ENCODE results near the gene TRAK1.
A peak's percentile ranks its signal among the peaks of the same experiment; 100 is the strongest.

TRAK1 gene

GRCh38 chr3:42078677-42079076 lies 12.5 kb upstream of the TRAK1 start:
- no peak for TF ChIP-seq CTCF (conservative IDR thresholded peaks at IDR 0.05; ENCODE audit: low read depth, low read length)
- H3K4me3 ChIP-seq (ENCODE audit: low read length), result no peak overlapping the region
- no peak for DNase-seq (ENCODE audit: low read depth)

GRCh38 chr3:42079701-42080452 lies 11.3 kb upstream of the TRAK1 start:
- no peak overlapping the region for H3K4me3 ChIP-seq (ENCODE audit: low read length)
- no peak for DNase-seq (ENCODE audit: low read depth)
- no peak for TF ChIP-seq CTCF (conservative IDR thresholded peaks at IDR 0.05; ENCODE audit: low read depth, low read length)

- no peak overlapping the region for H3K4me3 ChIP-seq (ENCODE audit: low read length)
- peak; percentile 66 for DNase-seq (ENCODE audit: low read depth)
- no peak for TF ChIP-seq CTCF (conservative IDR thresholded peaks at IDR 0.05; ENCODE audit: low read depth, low read length)
Observed at GRCh38 chr3:42080453-42080872, 10.7 kb upstream of the TRAK1 start.

GRCh38 chr3:42081838-42082473 lies 9.2 kb upstream of the TRAK1 start:
- no peak for TF ChIP-seq CTCF (conservative IDR thresholded peaks at IDR 0.05; ENCODE audit: low read depth, low read length)
- H3K4me3 ChIP-seq (ENCODE audit: low read length), result no peak overlapping the region
- DNase-seq (ENCODE audit: low read depth), result no peak

GRCh38 chr3:42084586-42084985 lies 6.6 kb upstream of the TRAK1 start:
- TF ChIP-seq CTCF (conservative IDR thresholded peaks at IDR 0.05; ENCODE audit: low read depth, low read length), result no peak
- H3K4me3 ChIP-seq (ENCODE audit: low read length), result no peak overlapping the region

GRCh38 chr3:42085641-42086376 lies 5.3 kb upstream of the TRAK1 start:
- TF ChIP-seq CTCF (conservative IDR thresholded peaks at IDR 0.05; ENCODE audit: low read depth, low read length), result no peak
- no peak overlapping the region for H3K4me3 ChIP-seq (ENCODE audit: low read length)

More at GRCh38 chr3:42084586-42084985, 6.6 kb upstream of the TRAK1 start:
- no peak for DNase-seq (ENCODE audit: low read depth)

More at GRCh38 chr3:42085641-42086376, 5.3 kb upstream of the TRAK1 start:
- no peak for DNase-seq (ENCODE audit: low read depth)

Measured in retinal pigment epithelial cell (primary cell).